Mammary epithelial cell (primary cell): ENCODE data around the gene RAX2.

Experiments used
- CTCF ChIP-seq, 2 donors: IDR thresholded peaks in 1 of 2; conservative IDR thresholded peaks in 1 of 2; 2 replicates each; pipeline ENCODE4 v1.5.1; 2011 to 2012; ENCODE audit warnings: inconsistent platforms in 2 of 2, low read length in 2 of 2, mild to moderate bottlenecking in 2 of 2, control low read depth in 1 of 2, low read depth in 1 of 2; ENCODE audit not compliant: insufficient read depth in 1 of 2; ENCODE audit errors: extremely low read depth in 1 of 2
- EZH2 ChIP-seq: IDR thresholded peaks from 2 replicates; pipeline ENCODE4 v1.6.1; 2012; ENCODE audit warnings: low read length, inconsistent platforms, borderline replicate concordance

DNA sequence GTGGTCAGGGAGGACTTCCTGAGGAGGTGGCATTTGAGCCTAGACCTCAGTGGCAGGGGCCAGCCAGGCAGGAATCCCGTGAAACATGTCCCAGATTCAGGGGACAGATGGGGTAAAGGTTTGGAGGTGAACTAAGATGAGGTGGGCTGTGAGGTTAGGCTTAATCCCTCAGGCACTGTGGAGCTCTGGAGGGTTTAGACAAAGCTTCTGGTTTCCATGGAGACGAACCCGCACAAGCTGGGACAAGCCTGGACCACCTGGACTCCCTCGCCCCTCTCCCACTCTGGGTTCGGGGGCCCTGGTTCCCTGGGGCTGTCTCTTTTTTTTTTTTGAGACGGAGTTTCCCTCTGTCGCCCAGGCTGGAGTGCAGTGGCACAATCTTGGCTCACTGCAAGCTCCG, 48.1 kb downstream of the RAX2 start:
- TF ChIP-seq EZH2: no peak
- TF ChIP-seq CTCF (conservative IDR thresholded peaks at IDR 0.05 in 1 of 2, IDR thresholded peaks at IDR 0.05 in 1 of 2; ENCODE audit: extremely low read depth in 1 of 2, insufficient read depth in 1 of 2, low read depth in 1 of 2, low read length in 2 of 2): no peak
